Ovary (tissue), 9 donors: ENCODE data around the gene THSD4. TPM values are rescaled to one million over a fixed set of nuclear protein-coding genes. Genes with fewer than 3 reads are reported as not detected.

Experiments
- DNase-seq, 5 donors: peaks; one replicate each; pipeline ENCODE4 v3.0.0-alpha.2; 2019 to 2020
- H3K27ac ChIP-seq, 2 donors: fragments of 200-600 bp; one replicate each; pipeline versions ENCODE4 v1.5.1 to v1.8.0; 2019 to 2022
- H3K27me3 ChIP-seq: fragments of 200-600 bp; one replicate; pipeline ENCODE4 v1.8.0; 2022
- H3K36me3 ChIP-seq: fragments of 200-600 bp; sonication (generic); one replicate; pipeline ENCODE4 v1.5.1; 2019
- H3K4me1 ChIP-seq: one replicate; pipeline ENCODE4 v1.8.1; 2013; ENCODE audit warnings: mild to moderate bottlenecking, moderate library complexity; ENCODE audit not compliant: insufficient read depth
- H3K4me3 ChIP-seq: fragments of 200-600 bp; sonication (generic); one replicate; pipeline ENCODE4 v1.5.1; 2017
- H3K9me3 ChIP-seq, 2 donors: fragments of 200-600 bp in 1 of 2; sonication (generic) in 1 of 2; one replicate each; pipeline versions ENCODE4 v1.5.1 to v1.8.1; 2013 to 2019; ENCODE audit warnings: mild to moderate bottlenecking in 1 of 2, moderate library complexity in 1 of 2
- EP300 ChIP-seq: sonication (generic); formaldehyde crosslinking; IDR thresholded peaks from one replicate; pipeline ENCODE4 v1.6.1; 2017; ENCODE audit warnings: antibody characterized with exemption
- POLR2A ChIP-seq: fragments of 450-650 bp; IDR thresholded peaks from one replicate; pipeline ENCODE4 v1.6.1; 2017; ENCODE audit warnings: antibody characterized with exemption, mild to moderate bottlenecking, moderate library complexity
- WGBS, 3 donors: extraction: QIAGEN DNeasy Blood & Tissue Kit in 1 of 3; methylation state at CpG; one replicate each; pipeline versions ENCODE4 v1.1.5 to v1.1.7; 2013 to 2017; 5-methylcytosine and 5-hydroxymethylcytosine counted together
- intact Hi-C, 4 donors: fragments of 100-400 bp; cut with DNase I; formaldehyde crosslinking; loops; one replicate each; pipeline versions ENCODE4 v1.11.0 to v1.15.1; 2022 to 2023
- polyA plus RNA-seq, 2 donors: library from polyadenylated mRNA; stranded (reverse); fragments of 200-250 nt in 1 of 2; fragments of 350-450 nt in 1 of 2; fragmentation: Illumina TruSeq in 1 of 2; extraction: RNeasy Lipid Tissue Mini Kit (QIAGEN cat#74804) in 1 of 2; gene quantifications; one replicate each; pipeline ENCODE4 v1.2.3, GENCODE V29; 2013 to 2014
- total RNA-seq, 7 donors: library from RNA; depleted of rRNA in 2 of 7; stranded (reverse); fragments of >200 nt in 2 of 7; fragmentation: NEBNext Ultra II Directional in 3 of 7; extraction: Animal tissue kit (Norgen Biotek cat#: 25700) in 3 of 7; gene quantifications; one replicate each; pipeline versions ENCODE4 v1.1.0 to v1.2.4, GENCODE V29; 2016 to 2023
- TF ChIP-seq, protein P1 (sequence below), 3 donors: fragments of 450-650 bp in 2 of 3; fragments of 200-600 bp in 1 of 3; IDR thresholded peaks; one replicate each; pipeline versions ENCODE4 v1.5.1 to v1.8.0; 2016 to 2022; ENCODE audit warnings: antibody characterized with exemption in 3 of 3, mild to moderate bottlenecking in 1 of 3
- donor health status: DM: no; HTN: no; CAD: no; lungs with moderate emphysema.
- donor health status: DM: no; HTN: no; CAD: no.
- donor health status: Bipolar disorder and iron deficiency.
- donor health status: DM: yes; HTN: yes; CAD: no.
- donor health status: DM: no; HTN: no; CAD: no.
- donor health status: DM: yes; HTN: yes; CAD: no.

The THSD4 gene
- total and polyA plus RNA-seq, 9 donors = 3.2 to 53.4 (median 13.5) TPM

DNA sequence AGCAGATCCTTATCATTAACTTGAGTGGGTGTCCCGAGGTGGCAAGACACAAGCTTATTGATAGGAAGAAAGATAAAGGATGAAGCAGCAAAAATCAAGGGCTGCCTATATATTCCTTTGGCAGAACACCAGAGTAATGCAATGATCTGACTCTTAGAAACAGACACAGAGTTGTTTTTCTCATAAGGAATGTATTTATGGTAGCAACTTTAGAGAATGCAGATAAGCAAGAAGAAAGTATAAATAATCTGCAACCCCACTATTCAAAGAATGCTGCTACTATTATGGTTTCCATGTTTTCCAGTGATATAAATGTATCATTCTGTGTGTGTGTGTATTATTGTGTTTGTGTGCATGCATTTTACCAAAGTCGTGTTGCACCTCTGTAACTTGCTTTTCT lies 208.3 kb downstream of the THSD4 start:
- no peak for DNase-seq
- TF ChIP-seq, protein P1, sequence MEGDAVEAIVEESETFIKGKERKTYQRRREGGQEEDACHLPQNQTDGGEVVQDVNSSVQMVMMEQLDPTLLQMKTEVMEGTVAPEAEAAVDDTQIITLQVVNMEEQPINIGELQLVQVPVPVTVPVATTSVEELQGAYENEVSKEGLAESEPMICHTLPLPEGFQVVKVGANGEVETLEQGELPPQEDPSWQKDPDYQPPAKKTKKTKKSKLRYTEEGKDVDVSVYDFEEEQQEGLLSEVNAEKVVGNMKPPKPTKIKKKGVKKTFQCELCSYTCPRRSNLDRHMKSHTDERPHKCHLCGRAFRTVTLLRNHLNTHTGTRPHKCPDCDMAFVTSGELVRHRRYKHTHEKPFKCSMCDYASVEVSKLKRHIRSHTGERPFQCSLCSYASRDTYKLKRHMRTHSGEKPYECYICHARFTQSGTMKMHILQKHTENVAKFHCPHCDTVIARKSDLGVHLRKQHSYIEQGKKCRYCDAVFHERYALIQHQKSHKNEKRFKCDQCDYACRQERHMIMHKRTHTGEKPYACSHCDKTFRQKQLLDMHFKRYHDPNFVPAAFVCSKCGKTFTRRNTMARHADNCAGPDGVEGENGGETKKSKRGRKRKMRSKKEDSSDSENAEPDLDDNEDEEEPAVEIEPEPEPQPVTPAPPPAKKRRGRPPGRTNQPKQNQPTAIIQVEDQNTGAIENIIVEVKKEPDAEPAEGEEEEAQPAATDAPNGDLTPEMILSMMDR (IDR thresholded peaks at IDR 0.05) = no peak
- TF ChIP-seq POLR2A (no peak), EP300 (no peak)
- 8 to 27% (median 11%) methylated on average over 2 of the region's 2 CpGs for WGBS, 3 donors
- peaks cover 4% of the 10 kb centered on the region for H3K4me1 ChIP-seq
- no peak overlapping the region for H3K4me3 ChIP-seq
- H3K36me3 ChIP-seq = no peaks in the 10 kb centered on the region
- no peaks in the 10 kb centered on the region for H3K9me3 ChIP-seq
- intact Hi-C loops = no loop called here
- no peak overlapping the region for H3K27ac ChIP-seq
- no peaks in the 10 kb centered on the region for H3K27me3 ChIP-seq

DNA sequence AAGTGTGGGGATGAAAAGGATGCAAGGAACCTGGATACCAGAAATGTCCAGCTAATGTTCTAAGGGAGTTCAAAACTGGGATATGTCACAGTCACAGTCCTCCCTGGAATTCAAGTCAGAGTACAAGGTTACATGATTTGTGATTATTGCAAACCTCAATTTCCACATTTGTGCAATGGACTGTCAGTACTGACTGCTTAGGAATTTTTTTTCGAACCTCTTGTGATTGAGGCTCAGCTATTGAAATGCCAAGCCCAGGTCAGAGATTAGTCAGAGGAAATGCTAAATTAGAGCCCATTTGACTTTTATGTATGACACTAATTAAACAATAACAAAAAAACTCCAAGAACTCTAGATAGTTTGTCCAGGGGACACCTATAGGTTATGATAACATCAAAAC lies 210.2 kb downstream of the THSD4 start:
- no peak for TF ChIP-seq POLR2A
- TF ChIP-seq, protein P1 (IDR thresholded peaks at IDR 0.05) = no peak
- TF ChIP-seq EP300 = no peak
- H3K4me1 ChIP-seq = peaks cover 9% of the 10 kb centered on the region
- no peaks in the 10 kb centered on the region for H3K9me3 ChIP-seq
- intact Hi-C loops = no loop called here
- DNase-seq = no peak
- no peak overlapping the region for H3K4me3 ChIP-seq
- no peak overlapping the region for H3K27ac ChIP-seq
- H3K36me3 ChIP-seq = no peaks in the 10 kb centered on the region
- no peaks in the 10 kb centered on the region for H3K27me3 ChIP-seq
- WGBS, 3 donors = 61 to 78% (median 69%) methylated on average over 1 of the region's 1 CpG

DNA sequence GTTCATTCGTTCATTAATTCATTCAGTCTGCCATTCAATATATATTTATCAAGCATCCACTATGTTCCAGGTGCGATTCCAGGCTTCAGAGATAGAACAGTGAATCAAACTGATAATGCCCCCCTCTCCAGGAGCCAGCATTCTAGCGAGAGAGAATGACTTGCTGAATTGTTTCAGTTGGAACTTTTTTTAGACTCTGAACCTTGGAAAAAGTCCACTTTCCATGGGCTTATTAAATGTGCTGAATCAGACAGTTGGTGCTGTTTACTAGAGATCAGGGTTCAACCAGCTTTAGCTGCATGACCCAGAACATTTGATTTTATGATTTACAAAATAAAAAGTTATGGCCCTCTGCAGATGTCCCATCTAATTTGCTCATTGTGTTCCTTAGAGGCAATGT lies 213.2 kb downstream of the THSD4 start:
- Histone ChIP-seq H3K4me1 (peaks cover 5% of the 10 kb centered on the region), H3K36me3 (no peaks in the 10 kb centered on the region), H3K4me3 (no peak overlapping the region), H3K27ac (no peak overlapping the region), H3K27me3 (no peaks in the 10 kb centered on the region), H3K9me3 (no peaks in the 10 kb centered on the region)
- no peak for DNase-seq
- intact Hi-C loops = no loop called here
- 36 to 45% (median 41%) methylated on average over 3 of the region's 3 CpGs for WGBS, 3 donors
- TF ChIP-seq, protein P1 (IDR thresholded peaks at IDR 0.05) = no peak
- TF ChIP-seq POLR2A (no peak), EP300 (no peak)

DNA sequence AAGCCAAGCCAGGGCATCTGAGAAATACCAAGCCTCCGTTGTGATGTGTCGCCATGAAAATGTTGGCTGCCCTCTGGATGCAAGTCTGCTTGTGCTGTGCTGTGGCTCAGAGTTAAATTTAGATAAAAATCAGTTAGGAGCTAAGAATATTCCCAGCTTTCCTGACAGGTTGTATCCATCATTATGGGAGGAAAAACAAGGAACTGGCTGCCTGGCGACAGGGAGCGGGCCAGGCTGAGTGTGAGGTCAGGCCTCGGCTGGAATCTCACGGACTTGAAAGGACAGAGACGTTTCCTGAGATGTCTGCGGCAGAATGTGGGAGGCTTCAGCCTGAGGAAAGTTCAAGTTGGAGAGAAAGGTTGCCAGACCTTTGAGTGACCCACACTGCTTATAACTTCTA lies 213.8 kb downstream of the THSD4 start:
- DNase-seq = peak in 3 of 5 donors; percentile 22 to 50 (median 27)
- Histone ChIP-seq H3K36me3 (no peaks in the 10 kb centered on the region), H3K27ac (no peak overlapping the region), H3K4me1 (peaks cover 5% of the 10 kb centered on the region), H3K4me3 (no peak overlapping the region), H3K9me3 (no peaks in the 10 kb centered on the region), H3K27me3 (no peaks in the 10 kb centered on the region)
- WGBS, 3 donors = 30 to 33% (median 33%) methylated on average over 8 of the region's 8 CpGs
- TF ChIP-seq EP300 (no peak), POLR2A (no peak)
- TF ChIP-seq, protein P1 (IDR thresholded peaks at IDR 0.05) = no peak
- intact Hi-C loops = no loop called here
